ENCODE measurements around the gene NKPD1. TPM values are rescaled to one million over a fixed set of nuclear protein-coding genes. Genes with fewer than 3 reads are reported as not detected.

Gene NKPD1
- total RNA-seq, 2 donors from 2014 or later = 0.07 TPM; not detected in 1

DNA sequence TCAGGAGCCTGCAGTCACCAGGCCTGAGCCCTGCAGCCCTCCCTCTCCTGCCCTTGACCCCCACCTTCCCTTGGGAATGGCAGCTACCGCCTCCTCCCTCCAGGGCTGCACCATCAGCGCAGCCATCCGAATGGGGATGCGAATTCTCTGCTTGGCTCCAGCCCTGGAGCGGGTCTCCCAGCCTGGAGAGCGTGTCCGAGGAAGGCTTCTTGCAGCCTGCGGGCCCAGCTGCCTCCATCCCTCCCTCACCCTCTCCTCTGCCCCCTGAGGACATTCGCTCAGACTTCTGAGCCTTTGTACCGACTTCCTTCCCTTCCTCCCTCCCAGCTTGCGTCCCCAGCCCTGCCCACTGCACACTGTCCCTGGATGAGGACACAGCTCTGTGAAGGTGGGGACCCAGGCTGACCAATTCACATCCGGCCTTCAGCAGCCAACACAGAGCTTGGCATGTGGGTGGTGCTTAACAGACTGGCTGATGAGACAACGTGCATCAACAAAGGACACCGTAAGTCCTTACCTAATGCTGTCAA, 6.0 kb upstream of the NKPD1 start:
- Histone ChIP-seq H3K4me3 (no peak overlapping the region), H3K27me3 (no peaks in the 10 kb centered on the region), H3K9ac (ENCODE audit: low read depth in 2 of 2, low read length in 2 of 2) (no peak overlapping the region), H3K9me3 (no peaks in the 10 kb centered on the region), H3K4me1 (peaks cover 8% of the 10 kb centered on the region), H3K36me3 (no peaks in the 10 kb centered on the region), H3K27ac (no peak overlapping the region)
- TF ChIP-seq, protein P1, sequence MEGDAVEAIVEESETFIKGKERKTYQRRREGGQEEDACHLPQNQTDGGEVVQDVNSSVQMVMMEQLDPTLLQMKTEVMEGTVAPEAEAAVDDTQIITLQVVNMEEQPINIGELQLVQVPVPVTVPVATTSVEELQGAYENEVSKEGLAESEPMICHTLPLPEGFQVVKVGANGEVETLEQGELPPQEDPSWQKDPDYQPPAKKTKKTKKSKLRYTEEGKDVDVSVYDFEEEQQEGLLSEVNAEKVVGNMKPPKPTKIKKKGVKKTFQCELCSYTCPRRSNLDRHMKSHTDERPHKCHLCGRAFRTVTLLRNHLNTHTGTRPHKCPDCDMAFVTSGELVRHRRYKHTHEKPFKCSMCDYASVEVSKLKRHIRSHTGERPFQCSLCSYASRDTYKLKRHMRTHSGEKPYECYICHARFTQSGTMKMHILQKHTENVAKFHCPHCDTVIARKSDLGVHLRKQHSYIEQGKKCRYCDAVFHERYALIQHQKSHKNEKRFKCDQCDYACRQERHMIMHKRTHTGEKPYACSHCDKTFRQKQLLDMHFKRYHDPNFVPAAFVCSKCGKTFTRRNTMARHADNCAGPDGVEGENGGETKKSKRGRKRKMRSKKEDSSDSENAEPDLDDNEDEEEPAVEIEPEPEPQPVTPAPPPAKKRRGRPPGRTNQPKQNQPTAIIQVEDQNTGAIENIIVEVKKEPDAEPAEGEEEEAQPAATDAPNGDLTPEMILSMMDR (IDR thresholded peaks at IDR 0.05) = no peak
- intact Hi-C loops (cut with DNase I) = no loop called here
- DNase-seq = no peak

DNA sequence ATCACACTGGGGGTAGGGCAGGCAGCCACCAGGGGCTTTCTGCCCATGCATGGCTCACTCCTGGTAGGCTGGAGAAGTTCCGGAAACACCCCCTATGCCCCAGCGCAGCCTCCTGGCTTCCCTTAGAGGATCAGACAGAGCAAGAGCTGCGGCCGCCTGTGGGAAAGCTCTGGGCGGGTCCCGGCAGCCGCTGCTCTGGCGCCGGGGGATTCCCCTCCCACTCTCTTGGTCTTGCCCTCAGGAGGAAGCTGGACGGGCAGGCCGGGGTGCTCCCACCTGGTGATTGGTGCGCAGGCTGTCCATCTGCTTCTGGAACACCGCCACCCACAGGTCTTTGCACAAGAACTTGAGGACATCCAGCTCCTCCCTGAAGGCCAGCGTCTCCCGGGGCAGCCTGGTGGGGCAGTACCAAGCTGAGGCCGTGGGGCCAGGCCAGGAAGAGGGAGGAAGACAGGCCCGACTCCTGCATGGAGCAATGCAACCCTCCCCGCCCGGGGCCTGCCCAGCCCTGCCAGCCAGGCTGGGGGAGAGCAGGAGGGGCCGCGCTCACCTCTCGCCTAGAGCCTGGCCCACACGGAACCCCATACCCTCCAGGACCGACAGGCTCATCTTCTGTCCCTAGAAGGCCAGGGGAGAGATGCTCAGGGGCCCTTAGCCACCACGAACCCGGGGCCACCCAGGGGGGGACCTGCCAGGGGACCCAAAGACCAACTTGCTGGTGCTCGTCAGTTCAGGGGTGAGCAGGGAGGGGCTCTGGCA, 4.0 kb upstream of the NKPD1 start:
- TF ChIP-seq, protein P1 (IDR thresholded peaks at IDR 0.05) = no peak
- H3K9ac ChIP-seq (ENCODE audit: low read depth in 2 of 2, low read length in 2 of 2) = no peak overlapping the region
- H3K4me3 ChIP-seq = no peak overlapping the region
- H3K4me1 ChIP-seq = peaks cover 8% of the 10 kb centered on the region
- H3K27ac ChIP-seq = no peak overlapping the region
- no peaks in the 10 kb centered on the region for H3K36me3 ChIP-seq
- H3K27me3 ChIP-seq = peaks cover 6% of the 10 kb centered on the region
- intact Hi-C loops (cut with DNase I) = no loop called here
- DNase-seq = peak; percentile 75
- no peaks in the 10 kb centered on the region for H3K9me3 ChIP-seq

DNA sequence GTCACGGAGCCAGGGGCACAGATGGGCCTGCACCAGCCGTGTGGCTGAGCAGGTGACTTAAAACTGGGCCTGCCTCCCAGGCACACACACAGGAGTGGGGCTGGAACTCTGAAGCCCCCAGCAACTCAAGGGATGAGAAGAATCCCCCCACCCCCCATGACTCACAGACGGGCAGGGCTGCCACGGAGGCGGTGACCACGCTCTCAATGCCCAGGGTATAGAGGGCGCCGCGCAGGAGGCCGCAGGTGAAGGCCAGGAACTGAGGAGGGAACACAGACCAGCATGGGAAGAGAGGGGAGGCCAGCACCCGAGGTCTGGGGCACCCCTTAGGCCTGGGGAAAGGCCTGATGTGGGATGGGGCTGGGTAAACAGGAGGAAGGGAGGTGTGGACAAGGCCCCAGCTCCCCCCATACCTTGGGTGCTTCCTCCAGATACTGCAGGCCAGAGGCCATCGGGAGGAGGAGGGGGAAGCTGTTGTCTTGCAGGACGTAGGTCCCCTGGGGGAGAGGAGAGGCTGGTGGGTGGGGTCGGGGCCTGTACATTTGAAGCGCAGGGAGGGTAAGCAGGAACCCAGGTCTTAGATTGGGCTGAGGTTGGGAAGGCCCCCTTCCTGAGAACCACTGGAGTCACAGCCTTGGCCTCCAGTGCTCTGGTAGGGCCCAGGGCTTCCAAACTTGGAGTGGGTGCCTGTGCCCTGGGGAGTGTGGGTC, 3.1 kb upstream of the NKPD1 start:
- Histone ChIP-seq H3K27ac (no peak overlapping the region), H3K4me1 (peaks cover 8% of the 10 kb centered on the region), H3K36me3 (no peaks in the 10 kb centered on the region), H3K9me3 (no peaks in the 10 kb centered on the region), H3K9ac (ENCODE audit: low read depth in 2 of 2, low read length in 2 of 2) (no peak overlapping the region), H3K27me3 (peaks cover 6% of the 10 kb centered on the region), H3K4me3 (no peak overlapping the region)
- intact Hi-C loops (cut with DNase I) = no loop called here
- TF ChIP-seq, protein P1 (IDR thresholded peaks at IDR 0.05) = no peak
- no peak for DNase-seq

DNA sequence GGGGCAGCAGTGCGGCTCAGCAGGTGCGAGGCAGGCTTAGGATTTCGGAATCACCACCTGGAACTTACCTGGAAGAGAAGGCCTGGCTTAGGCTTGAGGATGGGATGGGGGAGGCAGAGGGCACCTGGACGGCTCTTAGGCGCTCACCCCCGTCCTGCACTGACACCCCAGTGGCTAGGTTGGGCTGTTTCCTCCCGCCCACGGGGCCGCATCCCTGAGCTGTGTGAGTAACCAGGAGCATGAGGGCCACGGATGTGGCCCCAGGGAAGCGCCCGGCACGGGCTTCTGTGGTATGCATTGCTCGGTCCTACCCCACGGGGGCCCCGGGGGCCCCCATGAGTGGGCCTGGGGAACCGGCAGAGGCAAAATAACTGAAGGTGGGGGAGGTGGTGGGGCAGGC, 2.4 kb upstream of the NKPD1 start:
- H3K27me3 ChIP-seq = peaks cover 6% of the 10 kb centered on the region
- H3K9ac ChIP-seq (ENCODE audit: low read depth in 2 of 2, low read length in 2 of 2) = no peak overlapping the region
- intact Hi-C loops (cut with DNase I) = no loop called here
- H3K4me1 ChIP-seq = peaks cover 8% of the 10 kb centered on the region
- no peak overlapping the region for H3K27ac ChIP-seq
- no peaks in the 10 kb centered on the region for H3K9me3 ChIP-seq
- no peak overlapping the region for H3K4me3 ChIP-seq
- DNase-seq = no peak
- TF ChIP-seq, protein P1 (IDR thresholded peaks at IDR 0.05) = no peak
- no peaks in the 10 kb centered on the region for H3K36me3 ChIP-seq

DNA sequence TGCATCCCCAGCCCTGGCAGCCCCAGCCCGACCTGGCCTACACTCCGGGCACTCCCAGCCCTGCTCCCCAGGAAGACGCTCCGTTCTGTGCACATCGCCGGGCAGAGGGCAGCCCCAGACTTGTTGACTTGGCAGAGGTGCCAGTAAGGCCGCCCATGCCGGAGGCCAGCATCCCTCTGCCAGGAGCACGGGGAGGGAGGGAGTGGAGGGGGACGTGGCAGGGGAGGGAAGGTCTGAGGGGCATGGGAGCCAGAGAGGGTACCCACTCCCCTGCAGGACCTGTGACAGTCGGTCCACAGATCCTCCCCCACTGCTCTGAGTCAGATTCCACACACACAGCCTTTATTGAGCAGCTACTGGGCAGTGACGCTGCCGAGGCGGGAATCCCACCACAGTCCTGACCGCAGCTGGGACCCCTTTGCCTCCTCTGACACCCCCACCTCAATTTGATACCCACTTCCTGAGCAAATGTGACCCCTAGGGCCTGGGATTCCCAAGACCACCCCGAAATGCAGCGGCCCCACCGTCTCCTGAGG, 1.9 kb upstream of the NKPD1 start:
- DNase-seq = no peak
- Histone ChIP-seq H3K27me3 (peaks cover 6% of the 10 kb centered on the region), H3K27ac (no peak overlapping the region), H3K9me3 (no peaks in the 10 kb centered on the region), H3K9ac (ENCODE audit: low read depth in 2 of 2, low read length in 2 of 2) (no peak overlapping the region), H3K4me1 (peaks cover 8% of the 10 kb centered on the region), H3K4me3 (no peak overlapping the region), H3K36me3 (no peaks in the 10 kb centered on the region)
- intact Hi-C loops (cut with DNase I) = no loop called here
- TF ChIP-seq, protein P1 (IDR thresholded peaks at IDR 0.05) = no peak
